SKM-1 (cell line): ENCODE measurements around the gene CCAR1.
"Not testable (repeated sequence)": the region's sequence is repeated elsewhere in the genome, so short reads cannot be mapped to it uniquely, and the experiment has no call there.

Source experiments
- DNase-seq: peaks from one replicate; lab custom pipeline; 2025; ENCODE audit not compliant: unreplicated experiment; lab: John Stamatoyannopoulos, UW

Gene CCAR1

GRCh38 chr10:68759223-68759863, 38.3 kb downstream of the CCAR1 start:
- DNase-seq = no peak

- no peak for DNase-seq
These were observed 38.9 kb downstream of the CCAR1 start for GRCh38 chr10:68759967-68760366.

GRCh38 chr10:68767407-68767806, 46.4 kb downstream of the CCAR1 start:
- DNase-seq = not testable (repeated sequence)

- no peak for DNase-seq
These were observed 60.9 kb downstream of the CCAR1 start for GRCh38 chr10:68781613-68782574.

GRCh38 chr10:68784476-68784875, 63.4 kb downstream of the CCAR1 start:
- DNase-seq = no peak

- no peak for DNase-seq
These were observed 66.8 kb downstream of the CCAR1 start for GRCh38 chr10:68787813-68788212.

- no peak for DNase-seq
These were observed 69.4 kb downstream of the CCAR1 start for GRCh38 chr10:68790476-68790875.

GRCh38 chr10:68792115-68792514, 71.1 kb downstream of the CCAR1 start:
- DNase-seq = no peak

- no peak for DNase-seq
These were observed 75.0 kb downstream of the CCAR1 start for GRCh38 chr10:68795886-68796532.

- DNase-seq = no peak
These were observed 75.6 kb downstream of the CCAR1 start for GRCh38 chr10:68796605-68797004.

- DNase-seq = no peak
These were observed 79.2 kb downstream of the CCAR1 start for GRCh38 chr10:68800211-68800610.

GRCh38 chr10:68804692-68805091, 83.7 kb downstream of the CCAR1 start:
- DNase-seq = no peak

- not testable (repeated sequence) for DNase-seq
These were observed 89.8 kb downstream of the CCAR1 start for GRCh38 chr10:68810830-68811229.

GRCh38 chr10:68811314-68812009, 90.4 kb downstream of the CCAR1 start:
- no peak for DNase-seq

GRCh38 chr10:68812420-68812819, 91.4 kb downstream of the CCAR1 start:
- no peak for DNase-seq

GRCh38 chr10:68813559-68813958, 92.5 kb downstream of the CCAR1 start:
- no peak for DNase-seq

- no peak for DNase-seq
These were observed 95.9 kb downstream of the CCAR1 start for GRCh38 chr10:68816796-68817412.

- not testable (repeated sequence) for DNase-seq
These were observed 99.3 kb downstream of the CCAR1 start for GRCh38 chr10:68820359-68820758.

- DNase-seq = not testable (repeated sequence)
These were observed 101.6 kb downstream of the CCAR1 start for GRCh38 chr10:68822626-68823025.

- peak; percentile 49 for DNase-seq
These were observed 105.9 kb downstream of the CCAR1 start, which contains the start of gene STOX1 for GRCh38 chr10:68826764-68827591. Gene STOX1 (plus strand): TSS chr10:68827531. CDS start chr10:68827624, 93 bp downstream.
